H1 (cell line): ENCODE measurements around the gene C17orf50. TPM values are rescaled to one million over a fixed set of nuclear protein-coding genes. Genes with fewer than 3 reads are reported as not detected.

Experiments
- CTBP2 ChIP-seq: IDR thresholded peaks from 2 replicates; pipeline ENCODE4 v1.7.0; 2011; ENCODE audit warnings: borderline replicate concordance, mild to moderate bottlenecking, moderate library complexity, mixed read lengths, low read length; ENCODE audit not compliant: insufficient read depth, insufficient read length
- HDAC2 ChIP-seq, 2 experiments: fragments of 300-600 bp in 1 of 2; sonication (generic) in 1 of 2; IDR thresholded peaks; 2 replicates each; pipeline ENCODE4 v1.6.1; 2011 to 2012; ENCODE audit warnings: low read depth in 2 of 2, low read length in 2 of 2, mild to moderate bottlenecking in 2 of 2, moderate library complexity in 2 of 2, borderline replicate concordance in 1 of 2, inconsistent platforms in 1 of 2
- RNF2 ChIP-seq: fragments of 200-900, 300-1000 bp; sonication (generic); IDR thresholded peaks from 2 replicates; pipeline ENCODE4 v1.7.1; 2016; ENCODE audit warnings: borderline replicate concordance, low read depth, mild to moderate bottlenecking, antibody characterized with exemption, low read length; ENCODE audit not compliant: poor library complexity, severe bottlenecking; ENCODE audit errors: missing control alignments
- SIRT6 ChIP-seq: IDR thresholded peaks from one replicate; pipeline ENCODE4 v1.7.1; 2012; ENCODE audit warnings: low read length, inconsistent platforms
- SP4 ChIP-seq: IDR thresholded peaks from 2 replicates; pipeline ENCODE4 v1.6.1; 2012; ENCODE audit warnings: low read length, inconsistent platforms
- SUZ12 ChIP-seq: fragments of 200-600 bp; sonication (generic); IDR thresholded peaks from 2 replicates; pipeline ENCODE4 v1.6.1; 2012; ENCODE audit warnings: mild to moderate bottlenecking, inconsistent platforms, low read length, moderate library complexity, mixed read lengths
- TAF7 ChIP-seq: optimal IDR thresholded peaks from 2 replicates; pipeline ENCODE3; 2011; ENCODE audit warnings: low read depth, mild to moderate bottlenecking, inconsistent platforms, low read length, moderate library complexity, borderline replicate concordance
- polyA plus RNA-seq, 7 experiments: library from polyadenylated mRNA; depleted of rRNA in 3 of 7; stranded (reverse) in 5 of 7; unstranded in 2 of 7; fragments of >200 nt in 5 of 7; fragments of 200-250 nt in 2 of 7; gene quantifications; 1 replicate in 5 of 7; 2 replicates in 1 of 7; 4 replicates in 1 of 7; pipeline versions ENCODE4 v1.2.1 to v1.2.3, GENCODE V29; 2011 to 2013; ENCODE audit warnings: missing spikeins in 2 of 7, mixed read lengths in 2 of 7
- total RNA-seq: library from RNA; stranded (reverse); fragmentation: NEBNext Ultra II Directional; extraction: Animal tissue kit (Norgen Biotek cat#: 25700); gene quantifications from 2 replicates; pipeline ENCODE4 v1.2.1, GENCODE V29; 2021
- TF ChIP-seq, protein P1 (sequence below): IDR thresholded peaks from 2 replicates; pipeline ENCODE4 v1.6.1; 2012; ENCODE audit warnings: inconsistent platforms

Gene C17orf50
- total and polyA plus RNA-seq, 2 of the 8 experiments (the other 6 are each of a cell fraction or from before 2014, with no cell fraction given): 0.12 TPM; not detected in 1

DNA sequence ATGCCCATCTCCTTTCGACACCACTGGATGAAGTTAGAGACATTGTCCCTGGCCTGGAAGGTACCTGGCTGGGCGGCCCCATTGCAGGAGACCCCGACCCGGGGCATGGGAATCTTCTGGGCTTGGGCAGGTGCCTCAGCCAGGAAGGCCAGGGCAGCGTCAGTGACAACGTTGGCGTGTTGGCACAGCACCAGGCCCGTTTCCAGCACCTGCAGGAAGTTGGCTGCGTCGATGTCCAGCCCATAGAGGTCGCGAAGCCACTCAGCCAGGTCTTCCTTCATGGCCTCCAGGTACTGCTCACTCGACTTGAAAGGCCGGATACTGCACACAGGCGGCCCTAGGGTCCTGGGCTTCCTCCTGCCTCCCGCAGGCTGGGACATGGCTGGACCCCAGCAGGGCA is 8.2 kb upstream of the C17orf50 start (continued):
- TF ChIP-seq SUZ12 (no peak), SP4 (no peak), TAF7 (no peak), CTBP2 (no peak), RNF2 (no peak), SIRT6 (no peak), HDAC2 (IDR thresholded peaks at IDR 0.05; ENCODE audit: borderline replicate concordance in 1 of 2, low read depth in 2 of 2, low read length in 2 of 2) (no peak)
- TF ChIP-seq, protein P1, sequence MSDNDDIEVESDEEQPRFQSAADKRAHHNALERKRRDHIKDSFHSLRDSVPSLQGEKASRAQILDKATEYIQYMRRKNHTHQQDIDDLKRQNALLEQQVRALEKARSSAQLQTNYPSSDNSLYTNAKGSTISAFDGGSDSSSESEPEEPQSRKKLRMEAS: no peak
- TF ChIP-seq, all 59 proteins: peak for 0
